Neuron (in vitro differentiated cells): ENCODE measurements around the gene CCDC93.

Experiments
- H2AFZ ChIP-seq: one replicate; pipeline ENCODE4 v1.6.1; 2013; ENCODE audit warnings: low read depth, mild to moderate bottlenecking, inconsistent platforms, low read length, moderate library complexity
- H3K27me3 ChIP-seq: one replicate; pipeline ENCODE4 v1.6.1; 2013; ENCODE audit warnings: low read length; ENCODE audit not compliant: insufficient read depth
- H3K36me3 ChIP-seq: one replicate; pipeline ENCODE4 v1.6.1; 2013; ENCODE audit warnings: low read length; ENCODE audit not compliant: insufficient read depth
- H3K4me1 ChIP-seq: one replicate; pipeline ENCODE4 v1.6.1; 2013; ENCODE audit warnings: low read length; ENCODE audit not compliant: insufficient read depth
- H3K4me3 ChIP-seq: 2 replicates; pipeline ENCODE4 v1.5.1; 2013; ENCODE audit warnings: mild to moderate bottlenecking, low read length, moderate library complexity
- H3K9me3 ChIP-seq: one replicate; pipeline ENCODE4 v1.6.1; 2013; ENCODE audit warnings: low read length

Gene CCDC93

GRCh38 chr2:117879003-117879402 is 134.9 kb downstream of the CCDC93 start:
- no peak overlapping the region for H2AFZ ChIP-seq
- H3K4me1 ChIP-seq, result no peaks in the 10 kb centered on the region
- no peak overlapping the region for H3K4me3 ChIP-seq
- H3K27me3 ChIP-seq, result no peaks in the 10 kb centered on the region
- no peaks in the 10 kb centered on the region for H3K9me3 ChIP-seq
- no peaks in the 10 kb centered on the region for H3K36me3 ChIP-seq

GRCh38 chr2:117875786-117876185 is 138.1 kb downstream of the CCDC93 start:
- no peaks in the 10 kb centered on the region for H3K27me3 ChIP-seq
- no peaks in the 10 kb centered on the region for H3K9me3 ChIP-seq
- no peaks in the 10 kb centered on the region for H3K4me1 ChIP-seq
- no peak overlapping the region for H3K4me3 ChIP-seq
- no peaks in the 10 kb centered on the region for H3K36me3 ChIP-seq
- no peak overlapping the region for H2AFZ ChIP-seq
